ENCODE results near the gene BCAM. TPM values are rescaled to one million over a fixed set of nuclear protein-coding genes. Genes with fewer than 3 reads are reported as not detected.

The BCAM gene
- total RNA-seq, 2 experiments from 2014 or later = not detected

DNA sequence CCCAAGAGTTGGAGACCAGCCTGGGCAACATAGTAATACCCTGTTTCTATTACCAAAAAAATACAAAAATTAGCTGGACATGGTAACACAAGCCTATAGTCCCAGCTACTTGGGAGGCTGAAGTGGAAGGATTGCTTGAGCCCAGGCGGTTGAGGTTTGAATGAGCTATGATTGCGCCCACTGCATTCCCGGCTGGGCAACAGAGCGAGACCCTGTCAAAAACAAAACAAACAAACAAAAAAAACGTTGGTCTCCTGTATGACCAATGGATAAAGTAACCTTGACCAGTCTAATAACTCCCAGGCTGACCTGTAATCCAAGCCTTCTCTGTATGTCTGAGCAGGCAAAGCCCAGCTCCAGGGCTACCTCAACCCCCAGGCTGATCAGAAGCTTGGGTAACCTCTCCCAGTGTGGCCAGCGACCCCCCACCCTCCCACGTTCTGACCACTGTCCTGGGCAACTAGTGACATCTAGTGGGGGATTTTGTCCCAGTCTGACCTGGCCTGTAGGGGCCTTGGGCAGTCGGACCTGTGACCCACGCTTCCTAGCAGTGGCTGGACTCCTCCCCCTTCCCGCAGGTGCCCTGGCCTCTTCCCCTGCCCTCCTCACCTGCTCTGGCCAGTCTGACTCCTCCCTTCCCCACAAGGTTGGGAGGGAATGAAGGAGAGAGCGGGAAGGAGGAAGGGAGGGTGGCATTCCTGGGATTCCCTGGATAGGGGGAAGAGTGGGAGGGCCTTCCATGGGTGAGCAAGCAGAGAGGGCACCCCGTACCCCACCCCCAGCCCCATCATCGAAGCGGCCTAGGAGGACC, 1.0 kb upstream of the BCAM start:
- no TSS peak for BruUV-seq (replicated peaks)
- no peak overlapping the region for H2AFZ ChIP-seq (ENCODE audit: low read length)
- ChIA-PET POLR2A (no interaction called here), CTCF (ENCODE audit: unreplicated experiment) (no interaction called here)
- no peak overlapping the region for H3K4me3 ChIP-seq (ENCODE audit: low read depth, low read length, poor library complexity, severe bottlenecking)
- H3K9me2 ChIP-seq (ENCODE audit: insufficient read depth, low read length) = no peaks in the 10 kb centered on the region
- no peak overlapping the region for H3K4me2 ChIP-seq (ENCODE audit: low read length)
- peak; percentile 28 for DNase-seq (ENCODE audit: low spot score)
- H3K9me3 ChIP-seq (ENCODE audit: low read length) = no peaks in the 10 kb centered on the region
- no peaks in the 10 kb centered on the region for H3K79me2 ChIP-seq (ENCODE audit: insufficient read depth, low read depth, low read length)
- intact Hi-C loops (cut with micrococcal nuclease; ENCODE audit: unreplicated experiment) = no loop called here
- no peaks in the 10 kb centered on the region for H3K36me3 ChIP-seq (ENCODE audit: insufficient read depth, low read length)
- H3K4me1 ChIP-seq (ENCODE audit: insufficient read depth, low read length, poor library complexity, severe bottlenecking) = no peaks in the 10 kb centered on the region
- no peak overlapping the region for H3K27ac ChIP-seq (ENCODE audit: low read depth, low read length, poor library complexity, severe bottlenecking)
- no peaks in the 10 kb centered on the region for H4K20me1 ChIP-seq (ENCODE audit: insufficient read depth, low read length)
- TF ChIP-seq, protein P1, sequence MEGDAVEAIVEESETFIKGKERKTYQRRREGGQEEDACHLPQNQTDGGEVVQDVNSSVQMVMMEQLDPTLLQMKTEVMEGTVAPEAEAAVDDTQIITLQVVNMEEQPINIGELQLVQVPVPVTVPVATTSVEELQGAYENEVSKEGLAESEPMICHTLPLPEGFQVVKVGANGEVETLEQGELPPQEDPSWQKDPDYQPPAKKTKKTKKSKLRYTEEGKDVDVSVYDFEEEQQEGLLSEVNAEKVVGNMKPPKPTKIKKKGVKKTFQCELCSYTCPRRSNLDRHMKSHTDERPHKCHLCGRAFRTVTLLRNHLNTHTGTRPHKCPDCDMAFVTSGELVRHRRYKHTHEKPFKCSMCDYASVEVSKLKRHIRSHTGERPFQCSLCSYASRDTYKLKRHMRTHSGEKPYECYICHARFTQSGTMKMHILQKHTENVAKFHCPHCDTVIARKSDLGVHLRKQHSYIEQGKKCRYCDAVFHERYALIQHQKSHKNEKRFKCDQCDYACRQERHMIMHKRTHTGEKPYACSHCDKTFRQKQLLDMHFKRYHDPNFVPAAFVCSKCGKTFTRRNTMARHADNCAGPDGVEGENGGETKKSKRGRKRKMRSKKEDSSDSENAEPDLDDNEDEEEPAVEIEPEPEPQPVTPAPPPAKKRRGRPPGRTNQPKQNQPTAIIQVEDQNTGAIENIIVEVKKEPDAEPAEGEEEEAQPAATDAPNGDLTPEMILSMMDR (conservative IDR thresholded peaks at IDR 0.05; ENCODE audit: low read length) = peak; percentile 71
- no peak for TF ChIP-seq EZH2phosphoT487 (IDR thresholded peaks at IDR 0.05; ENCODE audit: borderline replicate concordance, low read depth, low read length)

DNA sequence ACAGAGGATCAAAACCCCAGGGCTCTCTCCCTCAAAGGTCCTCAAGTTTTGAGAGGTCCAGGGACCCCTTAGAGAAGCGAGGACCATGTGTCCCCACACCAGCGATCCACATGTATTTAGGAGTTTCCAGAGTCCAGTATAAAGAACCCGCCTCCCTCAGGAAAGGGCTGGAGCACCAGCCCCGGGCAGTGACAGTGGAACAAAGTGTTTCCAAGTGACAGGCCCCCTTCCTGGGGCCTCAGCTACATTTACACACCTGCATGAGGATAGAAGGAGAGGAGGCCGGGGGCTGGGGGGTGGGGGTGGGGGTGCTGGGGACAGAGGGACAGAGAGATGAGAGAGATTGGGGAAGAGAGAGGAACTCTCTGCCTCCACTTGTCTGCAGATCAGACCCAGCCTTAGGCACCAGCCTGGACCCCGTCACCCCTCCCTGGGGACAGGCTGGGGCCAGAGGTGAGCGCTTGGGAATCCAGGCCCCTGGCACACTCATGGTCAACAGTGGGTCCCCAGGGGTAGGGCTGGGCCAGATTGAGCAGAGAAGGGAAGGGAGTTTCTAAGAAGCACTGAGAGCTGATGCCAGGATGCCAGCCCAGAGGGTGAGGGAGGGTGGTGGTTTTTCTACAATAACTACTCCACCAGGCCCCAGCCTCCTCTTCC, 802 bp downstream of the BCAM start:
- Histone ChIP-seq H3K36me3 (ENCODE audit: insufficient read depth, low read length) (no peaks in the 10 kb centered on the region), H4K20me1 (ENCODE audit: insufficient read depth, low read length) (no peaks in the 10 kb centered on the region), H3K9me3 (ENCODE audit: low read length) (no peaks in the 10 kb centered on the region), H2AFZ (ENCODE audit: low read length) (no peak overlapping the region), H3K4me3 (ENCODE audit: low read depth, low read length, poor library complexity, severe bottlenecking) (no peak overlapping the region), H3K9me2 (ENCODE audit: insufficient read depth, low read length) (no peaks in the 10 kb centered on the region), H3K4me1 (ENCODE audit: insufficient read depth, low read length, poor library complexity, severe bottlenecking) (no peaks in the 10 kb centered on the region), H3K79me2 (ENCODE audit: insufficient read depth, low read depth, low read length) (no peaks in the 10 kb centered on the region), H3K27ac (ENCODE audit: low read depth, low read length, poor library complexity, severe bottlenecking) (no peak overlapping the region), H3K4me2 (ENCODE audit: low read length) (no peak overlapping the region)
- DNase-seq (ENCODE audit: low spot score) = no peak
- BruUV-seq (replicated peaks) = no TSS peak
- intact Hi-C loops (cut with micrococcal nuclease; ENCODE audit: unreplicated experiment) = no loop called here
- TF ChIP-seq, protein P1 (conservative IDR thresholded peaks at IDR 0.05; ENCODE audit: low read length) = no peak
- no peak for TF ChIP-seq EZH2phosphoT487 (IDR thresholded peaks at IDR 0.05; ENCODE audit: borderline replicate concordance, low read depth, low read length)
- CTCF ChIA-PET (ENCODE audit: unreplicated experiment) = interaction anchor here (0.6 kb wide), 1 partner anchor 116 kb away, joined by 4 read pairs; no protein-coding TSS in a partner anchor
- POLR2A ChIA-PET = no interaction called here
